VCaP (cell line): ENCODE results near the gene ARL10.
A peak's percentile ranks its signal among the peaks of the same experiment; 100 is the strongest.
"Not testable (repeated sequence)": the region's sequence is repeated elsewhere in the genome, so short reads cannot be mapped to it uniquely, and the experiment has no call there.

Experiments
- H3K27ac ChIP-seq: fragments of 450-650 bp; 2 replicates; pipeline ENCODE4 v1.5.1; 2017
- CTCF ChIP-seq: fragments of 450-650 bp; conservative IDR thresholded peaks from 2 replicates; pipeline ENCODE4 v1.5.1; 2017; ENCODE audit warnings: mild to moderate bottlenecking, moderate library complexity

The ARL10 gene

DNA sequence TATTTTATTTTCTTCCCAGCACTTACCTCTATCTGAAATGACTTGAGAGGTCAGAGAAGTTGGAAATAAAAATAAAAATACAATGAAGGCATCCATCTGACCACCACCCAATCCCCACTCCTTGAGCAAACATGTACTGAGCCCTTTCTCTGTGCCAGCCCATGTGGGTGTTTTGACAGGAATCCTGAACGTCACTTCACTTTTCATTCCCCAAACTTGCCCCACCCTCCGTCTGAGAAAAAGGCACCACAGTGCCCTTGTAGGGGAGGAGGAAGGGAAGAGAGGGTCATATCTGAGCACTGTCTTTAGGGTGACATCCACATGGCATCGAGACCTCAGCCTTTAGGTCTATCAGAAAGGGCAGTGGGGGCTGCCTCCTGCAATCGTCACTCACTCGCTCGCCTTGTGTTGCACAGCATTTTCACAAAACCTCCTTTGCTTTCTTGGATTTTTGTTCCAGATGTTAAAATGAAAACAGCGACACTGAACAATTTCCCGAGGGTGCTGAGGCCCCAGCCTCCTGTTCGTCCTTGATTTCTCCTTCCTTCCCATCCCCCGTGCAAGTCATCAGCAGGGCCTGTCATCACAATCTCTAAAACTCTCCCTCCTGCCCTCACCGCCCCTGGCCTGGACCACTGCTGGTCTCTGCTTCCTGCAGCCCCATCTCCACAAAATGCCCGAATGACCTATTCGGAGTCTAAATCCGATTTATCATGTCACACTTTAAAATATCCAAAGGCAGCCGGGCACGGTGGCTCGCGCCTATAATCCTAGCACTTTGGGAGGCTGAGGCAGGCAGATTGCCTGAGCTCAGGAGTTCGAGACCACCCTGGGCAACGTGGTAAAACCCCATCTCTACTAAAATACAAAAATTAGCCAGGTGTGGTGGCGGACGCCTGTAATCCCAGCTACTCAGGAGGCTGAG is 36.3 kb downstream of the ARL10 start:
- TF ChIP-seq CTCF = no peak
- H3K27ac ChIP-seq = no peak overlapping the region

- H3K27ac ChIP-seq = no peak overlapping the region
These were observed 40.6 kb downstream of the ARL10 start for GRCh38 chr5:176405656-176406435.

DNA sequence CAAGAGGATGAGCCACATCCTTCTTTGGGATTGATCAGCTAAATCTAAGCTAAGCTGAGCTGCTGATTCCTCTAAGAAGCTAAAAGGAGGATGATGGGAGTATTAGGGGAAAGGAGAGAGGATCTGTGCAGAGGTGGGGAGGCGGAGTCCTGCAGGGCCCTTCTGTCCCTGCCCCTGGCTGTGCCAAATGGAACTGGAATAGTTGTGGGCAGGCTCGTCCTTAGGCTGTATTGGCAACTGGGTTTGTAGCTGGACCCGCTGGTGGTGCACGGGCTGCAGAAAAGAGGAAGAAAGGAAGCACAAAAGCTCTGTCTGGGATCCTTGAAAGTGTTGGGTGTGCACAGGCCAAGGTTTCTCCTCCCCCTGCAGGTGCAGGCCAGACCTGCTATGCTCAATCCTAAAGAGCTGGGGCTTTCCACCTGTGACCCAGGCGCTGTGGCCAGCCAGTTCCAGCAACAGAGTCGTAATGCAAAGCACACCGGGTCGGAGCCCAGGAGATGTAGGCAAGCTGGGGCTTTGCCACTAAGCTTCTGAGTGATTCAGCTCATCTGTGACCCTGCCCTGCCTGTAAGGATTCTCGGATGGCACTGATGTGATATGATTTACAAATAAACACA is 41.3 kb downstream of the ARL10 start:
- TF ChIP-seq CTCF = no peak
- no peak overlapping the region for H3K27ac ChIP-seq

More at GRCh38 chr5:176405656-176406435, 40.6 kb downstream of the ARL10 start:
- peak; percentile 4; the same call in 1 of the 2 replicates for TF ChIP-seq CTCF

DNA sequence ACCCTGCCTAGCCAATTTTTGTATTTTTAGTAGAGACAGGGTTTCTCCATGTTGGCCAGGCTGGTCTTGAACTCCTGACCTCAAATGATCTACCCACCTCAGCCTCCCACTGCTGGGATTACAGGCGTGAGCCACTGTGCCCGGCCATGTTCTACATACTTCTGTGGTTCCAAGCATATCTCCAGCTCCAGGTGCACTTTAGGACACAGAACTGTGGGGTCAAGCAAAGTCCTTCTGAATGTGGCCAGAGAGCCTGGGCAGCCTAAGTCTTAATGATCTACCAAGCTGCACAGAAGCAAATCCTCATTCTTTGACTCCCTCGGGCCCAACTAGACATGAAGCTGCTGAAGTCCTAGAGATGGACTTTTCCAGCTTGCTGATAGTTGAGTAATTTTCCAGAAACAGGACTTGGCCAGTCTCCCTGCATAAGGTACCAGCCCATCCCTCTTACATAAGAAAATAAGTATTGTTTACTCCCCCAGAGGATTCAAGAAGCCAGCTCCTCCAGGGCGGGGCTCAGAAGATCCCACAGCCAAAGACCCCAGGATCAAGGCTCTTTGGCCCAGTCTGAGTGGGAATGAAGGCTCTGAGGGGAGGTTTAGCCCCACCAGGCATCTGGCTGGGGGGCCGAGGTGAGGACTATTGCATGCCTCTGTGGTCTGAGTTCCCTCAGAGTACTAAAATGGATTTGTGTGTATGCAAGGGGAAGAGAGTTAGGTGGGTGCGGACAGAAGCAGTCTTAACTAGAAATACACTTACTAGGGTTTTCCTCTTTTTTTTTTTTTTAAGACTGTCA is 42.4 kb downstream of the ARL10 start:
- TF ChIP-seq CTCF = no peak
- H3K27ac ChIP-seq = no peak overlapping the region

GRCh38 chr5:176408252-176408573 is 42.9 kb downstream of the ARL10 start:
- H3K27ac ChIP-seq = not testable (repeated sequence)

DNA sequence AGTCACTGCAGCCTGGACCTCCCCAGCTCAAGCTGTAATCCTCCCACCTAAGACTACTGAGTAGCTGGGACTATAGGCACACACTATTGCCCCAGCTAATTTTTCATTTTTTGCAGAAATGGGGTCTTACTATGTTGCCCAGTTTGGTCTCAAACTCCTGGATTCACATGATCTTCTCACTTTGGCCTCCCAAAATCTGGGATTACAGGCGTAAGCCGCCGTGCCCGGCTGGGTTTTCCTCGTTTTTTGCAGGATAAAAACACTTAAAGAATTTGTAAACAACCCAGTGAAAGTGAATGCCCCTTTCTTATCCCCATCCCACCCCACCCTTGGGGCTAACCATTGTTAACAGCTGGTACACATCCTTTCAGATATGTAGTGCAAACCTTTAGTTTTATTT is 43.3 kb downstream of the ARL10 start:
- no peak overlapping the region for H3K27ac ChIP-seq
- no peak for TF ChIP-seq CTCF

GRCh38 chr5:176409765-176410164 is 44.5 kb downstream of the ARL10 start:
- no peak overlapping the region for H3K27ac ChIP-seq
- no peak for TF ChIP-seq CTCF
